ENCODE results near the gene TRABD.

DNA sequence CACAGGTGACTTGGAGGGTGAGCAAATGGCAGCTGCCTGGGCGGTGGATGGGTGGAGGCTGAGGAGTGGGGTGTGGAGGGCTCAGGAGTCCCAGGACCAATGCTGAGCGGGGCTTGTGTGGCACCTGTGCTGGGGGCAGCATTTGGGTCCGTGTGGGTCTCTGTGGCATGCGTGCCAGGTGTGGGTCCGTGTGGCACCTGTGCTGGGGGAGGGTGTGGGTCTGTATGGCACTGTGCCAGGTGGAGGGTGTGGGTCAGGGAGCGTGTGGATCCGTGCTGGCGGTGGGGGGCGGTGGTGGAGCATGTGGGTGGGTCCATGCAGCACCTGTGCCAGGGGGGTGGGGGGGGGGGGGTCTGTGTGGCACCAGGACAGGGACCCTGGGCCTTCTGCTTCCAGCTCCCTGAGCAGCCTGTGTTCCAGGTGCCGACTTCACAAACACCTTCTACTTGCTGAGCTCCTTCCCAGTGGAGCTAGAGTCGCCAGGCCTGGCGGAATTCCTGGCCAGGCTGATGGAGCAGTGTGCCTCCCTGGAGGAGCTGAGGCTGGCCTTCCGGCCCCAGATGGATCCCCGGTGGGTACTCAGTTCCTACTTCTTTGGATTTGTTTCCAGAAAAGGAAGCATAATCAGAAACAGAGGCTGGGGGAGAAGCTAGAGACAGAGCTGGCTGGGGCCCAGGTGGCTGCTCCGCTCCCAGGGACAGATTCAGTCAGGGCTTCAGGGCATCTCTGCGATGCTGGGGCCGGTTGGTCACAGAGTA lies 29.8 kb downstream of the TRABD start:
- TF ChIP-seq, protein P1, sequence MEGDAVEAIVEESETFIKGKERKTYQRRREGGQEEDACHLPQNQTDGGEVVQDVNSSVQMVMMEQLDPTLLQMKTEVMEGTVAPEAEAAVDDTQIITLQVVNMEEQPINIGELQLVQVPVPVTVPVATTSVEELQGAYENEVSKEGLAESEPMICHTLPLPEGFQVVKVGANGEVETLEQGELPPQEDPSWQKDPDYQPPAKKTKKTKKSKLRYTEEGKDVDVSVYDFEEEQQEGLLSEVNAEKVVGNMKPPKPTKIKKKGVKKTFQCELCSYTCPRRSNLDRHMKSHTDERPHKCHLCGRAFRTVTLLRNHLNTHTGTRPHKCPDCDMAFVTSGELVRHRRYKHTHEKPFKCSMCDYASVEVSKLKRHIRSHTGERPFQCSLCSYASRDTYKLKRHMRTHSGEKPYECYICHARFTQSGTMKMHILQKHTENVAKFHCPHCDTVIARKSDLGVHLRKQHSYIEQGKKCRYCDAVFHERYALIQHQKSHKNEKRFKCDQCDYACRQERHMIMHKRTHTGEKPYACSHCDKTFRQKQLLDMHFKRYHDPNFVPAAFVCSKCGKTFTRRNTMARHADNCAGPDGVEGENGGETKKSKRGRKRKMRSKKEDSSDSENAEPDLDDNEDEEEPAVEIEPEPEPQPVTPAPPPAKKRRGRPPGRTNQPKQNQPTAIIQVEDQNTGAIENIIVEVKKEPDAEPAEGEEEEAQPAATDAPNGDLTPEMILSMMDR (IDR thresholded peaks at IDR 0.05 in 4 of 5, conservative IDR thresholded peaks at IDR 0.05 in 1 of 5): no peak
- no peak for TF ChIP-seq POLR2A (IDR thresholded peaks at IDR 0.05)

Data from gastrocnemius medialis (tissue), 4 donors.